Stimulated activated CD8-positive, alpha-beta memory T cell treated with anti-CD3 and anti-CD28 coated beads, Interleukin-4, amount 100 ng/mL, for 24 hours (primary cell): ENCODE measurements around the gene EHMT1.
"Not testable (repeated sequence)": the region's sequence is repeated elsewhere in the genome, so short reads cannot be mapped to it uniquely, and the experiment has no call there.

Experiments
- DNase-seq: peaks from one replicate; pipeline ENCODE4 v3.0.0-alpha.2; 2020; ENCODE audit warnings: low read depth

EHMT1 gene

GRCh38 chr9:137809726-137810450, 191.1 kb downstream of the EHMT1 start:
- not testable (repeated sequence) for DNase-seq

DNA sequence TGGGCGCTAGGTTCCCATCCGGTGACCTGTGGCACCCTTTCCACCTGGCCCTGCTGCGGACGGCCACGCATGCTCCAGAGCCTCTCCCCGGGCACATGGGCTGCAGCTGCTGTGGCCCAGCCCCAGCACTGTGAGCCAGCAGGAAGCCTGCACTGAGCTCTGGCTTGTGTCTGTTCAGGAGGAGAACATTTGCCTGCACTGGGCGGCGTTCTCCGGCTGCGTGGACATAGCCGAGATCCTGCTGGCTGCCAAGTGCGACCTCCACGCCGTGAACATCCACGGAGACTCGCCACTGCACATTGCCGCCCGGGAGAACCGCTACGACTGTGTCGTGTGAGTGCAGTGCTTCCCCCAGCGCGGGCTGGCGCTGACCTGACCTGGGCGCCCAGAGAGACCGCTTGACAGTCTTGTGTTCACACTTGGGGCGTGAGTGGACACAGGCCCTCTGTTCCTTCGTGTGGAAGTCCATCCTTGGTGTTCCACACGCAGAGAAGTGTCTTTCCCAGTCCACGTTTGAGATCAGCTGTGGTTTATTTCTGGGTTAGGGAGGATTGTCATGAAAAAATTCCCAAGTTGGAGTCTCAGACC, 192.6 kb downstream of the EHMT1 start:
- no peak for DNase-seq

- no peak for DNase-seq
These were observed 193.7 kb downstream of the EHMT1 start for GRCh38 chr9:137812356-137813023.

DNA sequence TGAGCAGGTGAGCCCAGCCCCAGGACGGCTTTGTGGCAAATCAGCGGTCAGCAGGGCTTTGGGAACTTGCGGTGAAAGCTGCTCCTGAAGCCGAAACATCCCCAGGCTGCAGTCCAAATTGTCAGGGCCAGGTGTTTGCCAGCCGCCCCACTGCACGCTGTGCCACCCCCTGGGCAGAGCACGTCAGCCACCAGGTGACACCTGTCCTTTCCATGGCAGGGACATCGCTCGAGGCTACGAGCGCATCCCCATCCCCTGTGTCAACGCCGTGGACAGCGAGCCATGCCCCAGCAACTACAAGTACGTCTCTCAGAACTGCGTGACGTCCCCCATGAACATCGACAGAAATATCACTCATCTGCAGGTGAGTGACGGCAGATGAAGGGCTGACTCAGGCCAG, 194.4 kb downstream of the EHMT1 start:
- DNase-seq, result no peak

DNA sequence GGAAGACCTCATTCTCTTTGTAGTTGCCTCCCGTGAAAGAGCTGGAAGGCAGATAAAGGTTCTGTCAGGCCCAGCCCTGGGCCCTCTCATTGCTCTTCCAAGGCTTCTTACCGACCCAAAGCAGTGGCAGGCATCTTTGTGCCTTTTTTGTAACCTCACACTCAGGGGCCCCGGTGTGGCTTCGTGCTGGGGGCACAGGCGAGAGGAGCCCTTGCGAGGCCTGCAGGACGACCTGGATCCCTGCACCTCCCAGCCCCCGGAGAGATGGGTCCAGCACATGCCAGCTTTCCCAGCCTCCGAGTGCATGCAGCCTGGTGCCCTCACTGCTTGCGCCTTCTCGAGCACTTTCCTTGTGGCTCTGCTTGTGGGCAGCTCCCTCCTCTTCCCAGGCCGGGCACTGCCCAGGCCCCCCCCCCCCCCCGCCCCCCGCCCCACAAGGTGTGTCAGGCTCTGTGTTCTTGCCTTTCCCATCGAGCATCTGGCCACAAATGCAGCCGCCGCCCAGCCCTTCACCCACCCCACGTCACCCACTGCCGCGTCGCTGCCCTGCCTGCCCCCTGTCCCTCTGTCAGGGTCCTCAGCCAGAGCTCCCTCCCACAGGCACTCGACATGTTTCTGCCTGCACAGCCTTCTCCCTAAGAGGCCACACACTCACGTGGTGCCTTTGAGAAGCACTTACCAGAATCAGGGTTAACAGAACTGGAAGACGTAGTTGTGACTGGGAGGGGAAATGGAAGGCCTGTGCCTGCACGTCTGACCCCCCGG, 195.0 kb downstream of the EHMT1 start:
- DNase-seq, result no peak

GRCh38 chr9:137814436-137814835, 195.6 kb downstream of the EHMT1 start:
- no peak for DNase-seq

- DNase-seq, result no peak
These were observed 196.0 kb downstream of the EHMT1 start for GRCh38 chr9:137814841-137815240.

DNA sequence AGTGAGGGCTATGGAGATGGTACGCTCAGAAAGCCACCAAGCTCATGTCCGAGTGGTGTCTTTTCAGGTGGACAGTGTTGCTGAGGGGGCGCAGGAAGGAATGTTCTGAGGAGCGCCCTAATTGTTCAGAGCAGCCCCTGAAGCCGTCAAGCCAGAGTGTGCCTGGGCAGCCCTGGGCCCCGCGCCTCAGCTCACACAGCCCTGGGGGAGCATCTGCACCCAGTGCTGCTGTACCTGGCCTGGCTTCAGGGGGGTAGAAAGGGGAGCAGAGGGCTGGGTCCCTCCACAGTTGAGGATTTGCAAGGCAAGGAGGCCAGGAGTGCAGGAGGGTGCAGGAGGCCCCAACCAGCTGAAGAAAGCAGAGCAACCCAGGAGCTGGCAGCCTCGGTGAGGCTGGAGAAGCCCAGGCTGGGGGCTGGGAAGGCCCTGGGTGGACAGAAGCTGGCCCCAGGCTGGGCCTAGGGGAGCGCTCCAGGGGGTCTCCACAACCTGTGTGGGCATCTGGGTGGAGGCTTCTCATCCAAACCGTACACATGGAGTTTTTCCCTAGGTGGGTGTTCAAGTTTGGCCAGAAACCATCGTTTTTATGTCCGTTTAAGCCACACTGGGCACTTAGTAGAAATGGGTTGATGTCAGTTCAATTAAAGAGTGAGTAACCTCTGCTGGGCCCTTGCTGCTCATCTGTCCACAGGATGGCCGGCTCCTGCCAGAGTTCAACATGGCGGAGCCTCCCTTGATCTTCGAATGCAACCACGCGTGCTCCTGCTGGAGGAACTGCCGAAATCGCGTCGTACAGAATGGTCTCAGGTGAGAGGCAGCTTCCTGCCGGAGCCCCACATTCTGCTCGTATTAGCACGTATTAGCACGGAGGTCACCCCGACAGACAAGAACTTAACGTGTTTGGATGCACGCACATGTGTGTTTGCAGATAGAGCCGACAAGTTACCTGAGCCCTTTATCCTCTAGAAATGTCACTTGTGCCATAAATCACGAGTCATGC, 196.8 kb downstream of the EHMT1 start:
- DNase-seq, result no peak

DNA sequence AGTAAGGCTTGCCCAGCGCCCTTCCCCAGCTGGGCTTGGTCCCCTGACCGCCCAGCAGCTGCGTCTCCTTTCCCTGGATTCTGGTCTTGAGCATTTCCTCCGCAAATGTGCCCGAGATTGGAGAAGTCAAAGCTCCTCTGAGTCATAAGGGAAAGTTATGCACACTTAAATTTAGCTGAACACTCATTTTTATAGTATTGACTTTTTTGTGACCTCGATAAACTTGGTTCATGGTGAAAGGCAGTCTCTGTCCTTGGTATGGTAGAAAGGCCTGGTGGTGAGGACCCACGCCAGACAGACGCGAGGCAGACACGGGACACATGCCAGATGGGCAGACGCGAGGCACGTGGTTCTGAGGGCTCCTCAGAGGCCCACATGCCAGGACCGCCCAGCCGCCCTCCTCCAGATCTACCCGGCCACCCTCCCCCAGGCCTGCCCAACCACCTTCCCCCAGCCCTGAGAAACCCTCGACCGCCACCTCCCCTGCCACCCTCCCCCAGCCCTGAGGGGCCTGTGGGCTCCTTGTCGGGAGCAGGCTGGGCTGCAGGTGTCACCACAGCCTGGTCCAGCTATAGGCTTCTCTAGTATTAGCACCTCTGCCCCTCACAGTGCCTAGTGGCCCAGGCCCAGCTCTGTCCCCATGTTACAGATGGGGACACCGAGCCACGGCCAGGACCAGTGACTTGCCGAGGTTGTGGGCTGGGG, 197.9 kb downstream of the EHMT1 start:
- DNase-seq, result no peak

- no peak for DNase-seq
These were observed 198.7 kb downstream of the EHMT1 start for GRCh38 chr9:137817236-137818200.

GRCh38 chr9:137818286-137818685, 199.5 kb downstream of the EHMT1 start:
- DNase-seq, result no peak

GRCh38 chr9:137820161-137820855, 201.5 kb downstream of the EHMT1 start:
- DNase-seq, result no peak

DNA sequence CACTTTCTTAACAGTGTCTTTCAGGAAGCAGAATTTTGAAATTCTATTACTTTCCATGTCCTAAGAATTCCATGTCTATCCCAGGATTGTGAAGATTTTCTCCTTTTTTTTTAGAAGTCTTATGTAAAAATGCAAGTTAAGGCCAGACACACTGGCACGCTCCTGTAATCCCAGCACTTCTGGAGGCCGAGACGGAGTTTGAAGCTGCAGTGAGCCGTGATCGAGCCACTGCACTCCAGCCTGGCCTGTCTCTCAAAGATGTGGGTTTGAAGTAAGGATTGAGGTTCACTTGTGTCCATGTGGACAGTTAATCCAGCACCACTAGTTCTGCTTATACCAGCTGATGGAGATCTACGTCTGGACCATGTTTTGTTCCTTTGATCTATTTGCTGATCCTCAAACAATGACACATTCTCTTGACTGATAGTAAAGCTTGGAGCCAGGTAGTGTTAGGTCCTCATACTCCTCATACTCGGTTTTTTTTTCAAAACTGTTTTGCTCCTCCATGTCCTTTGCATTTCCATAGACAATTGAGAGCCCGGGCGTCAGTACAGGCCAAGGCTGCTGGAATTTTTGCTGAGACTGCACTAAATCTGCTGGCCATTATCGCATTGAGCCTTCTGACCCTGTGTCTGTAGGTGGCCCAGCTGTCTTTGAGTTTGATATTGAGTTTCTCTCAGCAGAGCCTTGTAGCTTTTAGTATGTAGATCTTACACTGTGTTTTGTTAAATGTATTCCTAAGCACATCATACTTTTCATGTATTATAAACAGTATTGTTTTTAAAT, 205.4 kb downstream of the EHMT1 start:
- DNase-seq, result no peak

GRCh38 chr9:137825324-137825989, 206.7 kb downstream of the EHMT1 start:
- DNase-seq, result no peak

DNA sequence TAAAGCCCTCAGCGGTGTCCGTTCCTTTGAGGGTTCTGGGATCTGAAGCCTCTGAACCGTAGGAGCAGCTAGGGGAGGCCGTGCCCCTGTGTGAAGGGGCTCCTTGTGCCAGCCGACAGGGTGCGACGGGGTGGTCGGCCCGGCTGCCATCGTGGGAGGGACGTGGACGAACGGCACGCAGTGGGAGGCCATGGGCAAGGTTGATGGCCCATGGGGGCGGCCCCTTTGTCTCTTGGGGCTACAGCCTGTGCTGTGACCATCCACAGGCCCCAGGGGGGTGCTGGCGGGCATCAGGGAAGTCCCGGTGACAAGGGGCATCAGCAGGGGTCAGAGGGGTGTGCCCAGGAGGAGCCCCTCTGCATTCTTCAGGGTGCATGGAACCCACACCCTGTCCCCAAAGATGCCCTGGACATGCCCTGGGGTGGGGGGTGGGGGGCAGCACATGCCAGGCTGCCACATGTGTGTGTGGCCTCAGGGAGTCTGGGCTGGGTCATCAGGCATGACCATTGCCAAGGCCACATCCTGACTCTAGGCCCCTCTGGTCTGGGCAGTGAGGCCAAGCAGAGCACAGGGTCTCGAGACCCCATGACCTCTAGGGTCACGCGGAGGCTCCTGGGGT, 209.2 kb downstream of the EHMT1 start:
- DNase-seq, result no peak

DNA sequence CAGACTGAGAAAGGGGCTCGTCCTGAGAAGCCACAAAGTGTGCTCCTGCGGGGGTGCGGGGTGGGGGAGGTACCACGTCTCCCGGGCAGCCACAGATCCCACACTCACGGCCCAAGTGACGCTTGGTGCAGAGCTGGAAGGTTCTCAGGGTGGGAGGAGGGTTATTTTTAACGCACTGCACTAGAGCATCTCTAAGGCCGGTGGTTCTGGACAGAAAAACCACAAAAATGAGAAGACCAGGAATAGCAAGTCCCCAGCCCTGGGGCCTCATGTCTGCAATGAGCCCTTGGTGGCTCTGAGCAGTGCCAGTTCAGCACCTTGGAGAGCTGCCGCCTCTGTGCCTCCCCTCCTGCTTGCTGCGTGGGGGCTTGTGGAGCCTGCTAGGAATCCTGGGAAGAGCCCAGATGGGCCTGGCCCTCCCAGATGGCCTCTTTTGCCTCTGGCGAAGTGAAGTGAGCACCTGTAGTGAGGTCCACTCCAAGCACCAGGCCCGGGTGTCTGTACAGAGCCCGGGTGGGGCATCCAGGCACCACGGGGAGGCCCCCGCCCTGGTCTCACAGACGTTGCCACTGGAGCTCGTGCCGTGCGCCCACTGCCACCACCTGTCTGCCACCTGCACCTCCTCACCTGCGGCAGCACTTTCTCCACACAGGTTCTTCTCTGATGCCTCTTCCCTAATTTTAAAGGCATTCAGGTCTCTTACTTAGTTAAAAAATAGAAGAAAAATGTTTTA, 209.9 kb downstream of the EHMT1 start:
- DNase-seq, result no peak
